HepG2 (cell line): ENCODE results near the gene PSD. TPM values are rescaled to one million over a fixed set of nuclear protein-coding genes. Genes with fewer than 3 reads are reported as not detected.

ENCODE experiments used
- IRF1 ChIP-seq: sonication (generic); formaldehyde crosslinking; IDR thresholded peaks from 2 replicates; pipeline ENCODE4 v1.4.0; 2020; ENCODE audit warnings: low read depth, mild to moderate bottlenecking, missing genetic modification reagents
- IRX3 ChIP-seq: sonication (generic); formaldehyde crosslinking; IDR thresholded peaks from 2 replicates; pipeline ENCODE4 v1.8.1; 2023; ENCODE audit warnings: mild to moderate bottlenecking, low read depth, missing genetic modification reagents, borderline replicate concordance
- KDM1A ChIP-seq: IDR thresholded peaks from 2 replicates; pipeline ENCODE4 v1.6.1; 2016; ENCODE audit warnings: missing compliant biosample characterization
- U2AF1 ChIP-seq: fragments of 200-400 bp; formaldehyde crosslinking; optimal IDR thresholded peaks from 2 replicates; pipeline ENCODE3; 2017; ENCODE audit warnings: mild to moderate bottlenecking, low read depth, low read length
- ZBTB10 ChIP-seq: sonication (generic); formaldehyde crosslinking; IDR thresholded peaks from 2 replicates; pipeline ENCODE4 v1.4.0; 2020; ENCODE audit warnings: missing genetic modification reagents, borderline replicate concordance
- ZBTB40 ChIP-seq, 2 experiments: fragments of 450-650 bp in 1 of 2; sonication (generic) in 1 of 2; formaldehyde crosslinking in 1 of 2; IDR thresholded peaks; 2 replicates each; pipeline versions ENCODE4 v1.6.1 to v1.8.0; 2016 to 2022; ENCODE audit warnings: antibody characterized with exemption in 1 of 2, mild to moderate bottlenecking in 1 of 2, missing genetic modification reagents in 1 of 2
- ZBTB7A ChIP-seq: sonication (generic); formaldehyde crosslinking; IDR thresholded peaks from 2 replicates; pipeline ENCODE4 v1.8.0; 2022; ENCODE audit warnings: mild to moderate bottlenecking, missing genetic modification reagents
- ZNF121 ChIP-seq: sonication (generic); formaldehyde crosslinking; IDR thresholded peaks from 2 replicates; pipeline ENCODE4 v1.5.0; 2020; ENCODE audit warnings: mild to moderate bottlenecking, missing genetic modification reagents
- ZNF446 ChIP-seq: sonication (generic); formaldehyde crosslinking; IDR thresholded peaks from 2 replicates; pipeline ENCODE4 v1.5.0; 2020; ENCODE audit warnings: mild to moderate bottlenecking, missing genetic modification reagents
- polyA plus RNA-seq, 8 experiments: library from polyadenylated mRNA; depleted of rRNA in 3 of 8; stranded (reverse) in 7 of 8; unstranded in 1 of 8; fragments of >200 nt; fragmentation: Illumina TruSeq in 4 of 8; extraction: Trizol in 4 of 8; gene quantifications; 2 replicates each; pipeline versions ENCODE4 v1.2.1 to v1.2.3, GENCODE V29; 2011 to 2016; ENCODE audit warnings: low read depth in 4 of 8, missing spikeins in 1 of 8, mixed read lengths in 1 of 8; ENCODE audit not compliant: insufficient read depth in 1 of 8
- total RNA-seq, 5 experiments: library from RNA; depleted of rRNA; stranded (reverse); fragments of >200 nt; fragmentation: Illumina TruSeq; extraction: Trizol; gene quantifications; 2 replicates each; pipeline ENCODE4 v1.2.3, GENCODE V29; 2016; ENCODE audit warnings: low read depth in 1 of 5
- TF ChIP-seq, protein P1 (sequence below): IDR thresholded peaks from 2 replicates; pipeline ENCODE4 v1.6.1; 2016; ENCODE audit warnings: missing compliant biosample characterization, missing genetic modification reagents, borderline replicate concordance
- TF ChIP-seq, protein P2 (sequence below): sonication (generic); formaldehyde crosslinking; IDR thresholded peaks from 2 replicates; pipeline ENCODE4 v1.4.0; 2020; ENCODE audit warnings: mild to moderate bottlenecking, missing genetic modification reagents

PSD gene
- total and polyA plus RNA-seq, 2 of the 13 experiments (the other 11 are each of a cell fraction or from before 2014, with no cell fraction given) = 0.35 to 0.58 TPM

DNA sequence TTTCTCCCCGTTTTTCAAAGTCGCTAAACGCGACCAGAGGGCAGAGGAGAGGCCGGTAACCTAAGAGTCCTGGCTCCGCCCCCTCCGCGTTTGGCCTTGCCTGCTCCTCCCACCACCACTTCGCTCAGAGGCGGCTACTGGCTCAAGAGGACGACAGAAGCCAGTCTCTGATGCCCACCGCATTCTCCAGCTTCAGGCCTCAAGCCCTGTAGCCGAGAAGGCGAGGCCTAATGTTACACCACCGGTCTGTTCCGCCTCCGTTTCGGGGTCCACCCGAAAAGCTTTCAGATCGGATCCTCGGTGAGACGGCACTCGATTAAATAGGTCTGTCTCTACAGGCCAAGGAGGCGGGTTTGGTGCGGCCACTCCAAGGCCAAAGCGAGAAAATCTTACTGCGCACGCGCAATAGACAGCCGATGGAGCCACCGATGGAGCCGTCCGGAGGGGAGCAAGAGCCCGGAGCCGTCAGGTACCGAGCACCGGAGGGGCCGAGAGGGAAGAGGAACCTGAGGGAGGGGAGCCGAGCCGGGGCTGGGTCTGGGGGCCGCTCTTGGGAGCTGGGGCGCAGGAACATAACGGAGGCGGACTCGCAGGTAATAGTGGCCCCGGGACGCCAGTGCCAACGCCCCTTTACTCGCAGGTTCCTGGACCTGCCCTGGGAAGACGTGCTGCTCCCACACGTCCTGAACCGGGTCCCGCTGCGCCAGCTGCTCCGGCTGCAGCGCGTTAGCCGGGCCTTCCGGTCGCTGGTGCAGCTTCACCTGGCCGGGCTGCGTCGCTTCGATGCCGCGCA, 2.3 kb upstream of the PSD start, which contains the start of gene FBXL15 (continued):
- TF ChIP-seq, protein P1, sequence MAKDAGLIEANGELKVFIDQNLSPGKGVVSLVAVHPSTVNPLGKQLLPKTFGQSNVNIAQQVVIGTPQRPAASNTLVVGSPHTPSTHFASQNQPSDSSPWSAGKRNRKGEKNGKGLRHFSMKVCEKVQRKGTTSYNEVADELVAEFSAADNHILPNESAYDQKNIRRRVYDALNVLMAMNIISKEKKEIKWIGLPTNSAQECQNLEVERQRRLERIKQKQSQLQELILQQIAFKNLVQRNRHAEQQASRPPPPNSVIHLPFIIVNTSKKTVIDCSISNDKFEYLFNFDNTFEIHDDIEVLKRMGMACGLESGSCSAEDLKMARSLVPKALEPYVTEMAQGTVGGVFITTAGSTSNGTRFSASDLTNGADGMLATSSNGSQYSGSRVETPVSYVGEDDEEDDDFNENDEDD (CRISPR knock-in tag) = no peak; the same call in 1 of the 2 replicates
- no peak for TF ChIP-seq IRX3
- TF ChIP-seq ZBTB7A = no peak
- TF ChIP-seq ZBTB10 (CRISPR knock-in tag) = peak; percentile 69
- TF ChIP-seq KDM1A (CRISPR knock-in tag) = no peak
- TF ChIP-seq ZNF121 (CRISPR knock-in tag) = peak; percentile 18; the same call in 1 of the 2 replicates
- TF ChIP-seq ZNF446 = no peak
- TF ChIP-seq ZBTB40 (IDR thresholded peaks at IDR 0.05) = peak; percentile 60
- peak; percentile 38; the same call in 1 of the 2 replicates for TF ChIP-seq ZBTB40 (CRISPR knock-in tag; IDR thresholded peaks at IDR 0.05)
- no peak for TF ChIP-seq IRF1 (CRISPR knock-in tag)
- TF ChIP-seq U2AF1 = peak; percentile 69
- TF ChIP-seq, protein P2, sequence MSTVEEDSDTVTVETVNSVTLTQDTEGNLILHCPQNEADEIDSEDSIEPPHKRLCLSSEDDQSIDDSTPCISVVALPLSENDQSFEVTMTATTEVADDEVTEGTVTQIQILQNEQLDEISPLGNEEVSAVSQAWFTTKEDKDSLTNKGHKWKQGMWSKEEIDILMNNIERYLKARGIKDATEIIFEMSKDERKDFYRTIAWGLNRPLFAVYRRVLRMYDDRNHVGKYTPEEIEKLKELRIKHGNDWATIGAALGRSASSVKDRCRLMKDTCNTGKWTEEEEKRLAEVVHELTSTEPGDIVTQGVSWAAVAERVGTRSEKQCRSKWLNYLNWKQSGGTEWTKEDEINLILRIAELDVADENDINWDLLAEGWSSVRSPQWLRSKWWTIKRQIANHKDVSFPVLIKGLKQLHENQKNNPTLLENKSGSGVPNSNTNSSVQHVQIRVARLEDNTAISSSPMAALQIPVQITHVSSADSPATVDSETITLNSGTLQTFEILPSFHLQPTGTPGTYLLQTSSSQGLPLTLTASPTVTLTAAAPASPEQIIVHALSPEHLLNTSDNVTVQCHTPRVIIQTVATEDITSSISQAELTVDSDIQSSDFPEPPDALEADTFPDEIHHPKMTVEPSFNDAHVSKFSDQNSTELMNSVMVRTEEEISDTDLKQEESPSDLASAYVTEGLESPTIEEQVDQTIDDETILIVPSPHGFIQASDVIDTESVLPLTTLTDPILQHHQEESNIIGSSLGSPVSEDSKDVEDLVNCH = no peak
